Esophagus muscularis mucosa (tissue), 4 donors: ENCODE data around the gene ZBTB1. TPM values are rescaled to one million over a fixed set of nuclear protein-coding genes. Genes with fewer than 3 reads are reported as not detected.
"Not testable (repeated sequence)": the region's sequence is repeated elsewhere in the genome, so short reads cannot be mapped to it uniquely, and the experiment has no call there.

Source experiments
- DNase-seq: peaks from one replicate; pipeline ENCODE4 v3.0.0-alpha.2; 2017; ENCODE audit errors: extremely low spot score
- H3K27ac ChIP-seq, 4 donors: fragments of 200-600 bp; sonication (generic); replicated peaks in 1 of 4; 1 replicate in 3 of 4; 2 replicates in 1 of 4; pipeline ENCODE4 v1.5.1; 2016 to 2019; ENCODE audit warnings: mild to moderate bottlenecking in 1 of 4
- H3K27me3 ChIP-seq, 4 donors: fragments of 200-600 bp; sonication (generic); one replicate each; pipeline versions ENCODE4 v1.5.1 to v1.6.0; 2016 to 2019
- H3K36me3 ChIP-seq, 4 donors: fragments of 200-600 bp; sonication (generic); one replicate each; pipeline ENCODE4 v1.5.1; 2016 to 2019
- H3K4me1 ChIP-seq, 4 donors: fragments of 200-600 bp; sonication (generic); one replicate each; pipeline ENCODE4 v1.5.1; 2016 to 2019
- H3K4me3 ChIP-seq, 4 donors: fragments of 200-600 bp; sonication (generic); 1 replicate in 2 of 4; 2 replicates in 2 of 4; pipeline ENCODE4 v1.5.1; 2016 to 2019; ENCODE audit warnings: mild to moderate bottlenecking in 4 of 4, moderate library complexity in 1 of 4
- H3K9me3 ChIP-seq, 4 donors: fragments of 200-600 bp; sonication (generic); 1 replicate in 3 of 4; 2 replicates in 1 of 4; pipeline ENCODE4 v1.5.1; 2016 to 2019
- EP300 ChIP-seq: sonication (generic); formaldehyde crosslinking; IDR thresholded peaks from one replicate; pipeline ENCODE4 v1.6.1; 2017; ENCODE audit warnings: antibody characterized with exemption
- POLR2A ChIP-seq: fragments of 450-650 bp; IDR thresholded peaks from one replicate; pipeline ENCODE4 v1.6.1; 2017; ENCODE audit warnings: antibody characterized with exemption, moderate library complexity, mild to moderate bottlenecking, low read depth
- POLR2AphosphoS5 ChIP-seq, 2 donors: sonication (generic); formaldehyde crosslinking; IDR thresholded peaks; one replicate each; pipeline ENCODE4 v1.6.1; 2017; ENCODE audit warnings: antibody characterized with exemption in 2 of 2
- whole genome bisulfite sequencing: methylation state at CpG from one replicate; pipeline ENCODE4 v1.1.5; 2018; 5-methylcytosine and 5-hydroxymethylcytosine counted together
- intact Hi-C: fragments of 100-400 bp; cut with DNase I; formaldehyde crosslinking; loops from one replicate; pipeline ENCODE4 v1.15.1; 2023
- total RNA-seq, 4 donors: library from RNA; depleted of rRNA; stranded (reverse); fragments of >200 nt; gene quantifications; one replicate each; pipeline versions ENCODE4 v1.1.0 to v1.2.1, GENCODE V29; 2016
- TF ChIP-seq, protein P1 (sequence below), 3 experiments: fragments of 200-600 bp in 2 of 3; fragments of 450-650 bp in 1 of 3; sonication (generic) in 2 of 3; IDR thresholded peaks; one replicate each; pipeline ENCODE4 v1.5.1; 2017 to 2019; ENCODE audit warnings: antibody characterized with exemption in 3 of 3, mild to moderate bottlenecking in 2 of 3, moderate library complexity in 1 of 3

Gene ZBTB1
- total RNA-seq, 4 donors from 2014 or later = 31.4 to 41.9 (median 35.3) TPM

DNA sequence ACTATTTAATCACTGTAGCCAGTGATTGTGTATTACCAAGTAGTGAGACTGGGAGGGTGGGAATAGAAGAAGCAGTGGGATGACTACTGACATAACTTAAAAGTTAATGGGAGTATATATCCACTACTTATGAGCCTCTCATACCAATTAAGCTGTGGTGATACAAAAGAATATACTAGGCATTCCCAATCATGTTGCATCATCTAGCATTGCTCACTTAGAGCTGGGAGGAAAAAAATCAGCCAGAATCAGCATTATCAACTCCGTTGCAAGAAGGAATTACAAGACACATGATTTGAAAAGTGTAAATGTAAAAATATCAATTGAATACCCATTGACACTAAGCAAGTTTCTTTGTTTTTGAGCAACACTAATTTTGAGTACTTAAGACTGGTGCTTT, 44.4 kb downstream of the ZBTB1 start:
- intact Hi-C loops = no loop called here
- H3K27ac ChIP-seq = peak overlapping the region in 2 of 4 donors; percentile 60 to 63
- peaks cover 11 to 27% (median 23%) of the 10 kb centered on the region in 4 donors for H3K4me1 ChIP-seq
- no peak for DNase-seq
- no peak for TF ChIP-seq EP300
- no peak for TF ChIP-seq POLR2A
- TF ChIP-seq, protein P1, sequence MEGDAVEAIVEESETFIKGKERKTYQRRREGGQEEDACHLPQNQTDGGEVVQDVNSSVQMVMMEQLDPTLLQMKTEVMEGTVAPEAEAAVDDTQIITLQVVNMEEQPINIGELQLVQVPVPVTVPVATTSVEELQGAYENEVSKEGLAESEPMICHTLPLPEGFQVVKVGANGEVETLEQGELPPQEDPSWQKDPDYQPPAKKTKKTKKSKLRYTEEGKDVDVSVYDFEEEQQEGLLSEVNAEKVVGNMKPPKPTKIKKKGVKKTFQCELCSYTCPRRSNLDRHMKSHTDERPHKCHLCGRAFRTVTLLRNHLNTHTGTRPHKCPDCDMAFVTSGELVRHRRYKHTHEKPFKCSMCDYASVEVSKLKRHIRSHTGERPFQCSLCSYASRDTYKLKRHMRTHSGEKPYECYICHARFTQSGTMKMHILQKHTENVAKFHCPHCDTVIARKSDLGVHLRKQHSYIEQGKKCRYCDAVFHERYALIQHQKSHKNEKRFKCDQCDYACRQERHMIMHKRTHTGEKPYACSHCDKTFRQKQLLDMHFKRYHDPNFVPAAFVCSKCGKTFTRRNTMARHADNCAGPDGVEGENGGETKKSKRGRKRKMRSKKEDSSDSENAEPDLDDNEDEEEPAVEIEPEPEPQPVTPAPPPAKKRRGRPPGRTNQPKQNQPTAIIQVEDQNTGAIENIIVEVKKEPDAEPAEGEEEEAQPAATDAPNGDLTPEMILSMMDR (IDR thresholded peaks at IDR 0.05) = no peak
- no peak for TF ChIP-seq POLR2AphosphoS5 (IDR thresholded peaks at IDR 0.05)
- H3K4me3 ChIP-seq = no peak overlapping the region
- WGBS = 91% methylated on average over 1 of the region's 1 CpG
- peaks cover 0 to 7% (median 0%) of the 10 kb centered on the region in 4 donors for H3K36me3 ChIP-seq
- peaks cover 0 to 4% (median 0%) of the 10 kb centered on the region in 4 donors for H3K27me3 ChIP-seq
- H3K9me3 ChIP-seq = no peaks in the 10 kb centered on the region

DNA sequence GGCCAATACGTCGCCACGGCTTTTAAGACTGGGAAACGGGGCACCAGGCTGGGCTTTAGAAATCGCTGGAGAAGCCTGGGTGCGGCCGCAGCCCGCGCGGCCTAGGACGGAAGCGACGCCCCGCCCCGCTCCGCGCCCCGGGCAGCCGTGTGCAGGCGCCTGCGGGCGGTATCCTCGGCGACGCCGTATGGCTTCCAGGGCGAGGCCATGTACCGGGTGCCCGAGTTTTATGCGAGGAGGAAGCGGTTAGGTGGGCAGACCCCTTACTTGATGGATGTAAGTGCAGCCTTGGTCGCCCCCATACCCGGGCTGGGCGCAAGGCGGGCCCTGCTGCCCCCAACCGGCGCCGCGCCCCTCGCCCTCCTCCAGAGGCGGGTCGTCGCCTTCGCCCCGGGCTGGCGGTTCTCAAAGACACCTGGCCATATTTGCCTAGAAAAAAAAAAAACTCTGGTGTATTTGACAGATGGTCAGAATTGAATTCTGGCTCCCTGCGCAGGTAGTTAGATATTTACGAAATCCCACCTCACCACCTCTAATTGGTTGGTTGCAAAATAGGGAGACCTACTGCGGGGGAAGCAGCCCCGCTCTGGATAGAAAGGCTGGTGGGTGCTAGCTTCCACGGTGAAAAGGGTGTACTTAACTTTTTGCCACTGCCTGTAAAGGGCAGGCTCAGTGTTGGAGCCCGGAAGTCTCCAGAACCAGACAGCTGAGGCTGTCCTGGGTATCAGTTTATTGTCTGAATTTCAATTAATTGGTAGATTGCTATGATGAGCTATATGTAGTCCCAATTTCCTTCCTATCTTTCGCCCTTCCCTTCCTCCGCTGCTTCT, 45.4 kb downstream of the ZBTB1 start, which contains the start of gene PPP1R36:
TSS of gene PPP1R36 (plus strand) at position 171 of the 830 bp plus-strand sequence. CDS start at position 208, 37 bp downstream.
- DNase-seq = no peak
- TF ChIP-seq POLR2A (no peak), POLR2AphosphoS5 (IDR thresholded peaks at IDR 0.05) (peak in 1 of 2 donors; percentile 10)
- 25% methylated on average over 47 of the region's 54 CpGs for WGBS
- Histone ChIP-seq H3K4me1 (peaks cover 11 to 24% (median 21%) of the 10 kb centered on the region in 4 donors), H3K27ac (peak within 1 kb of the TSS; percentile 51 to 63 (median 59)), H3K27me3 (peaks cover 0 to 4% (median 0%) of the 10 kb centered on the region in 4 donors), H3K36me3 (peaks cover 0 to 7% (median 0%) of the 10 kb centered on the region in 4 donors), H3K9me3 (no peaks in the 10 kb centered on the region), H3K4me3 (peak within 1 kb of the TSS; percentile 39 to 54 (median 50))
- intact Hi-C loops = no loop called here

DNA sequence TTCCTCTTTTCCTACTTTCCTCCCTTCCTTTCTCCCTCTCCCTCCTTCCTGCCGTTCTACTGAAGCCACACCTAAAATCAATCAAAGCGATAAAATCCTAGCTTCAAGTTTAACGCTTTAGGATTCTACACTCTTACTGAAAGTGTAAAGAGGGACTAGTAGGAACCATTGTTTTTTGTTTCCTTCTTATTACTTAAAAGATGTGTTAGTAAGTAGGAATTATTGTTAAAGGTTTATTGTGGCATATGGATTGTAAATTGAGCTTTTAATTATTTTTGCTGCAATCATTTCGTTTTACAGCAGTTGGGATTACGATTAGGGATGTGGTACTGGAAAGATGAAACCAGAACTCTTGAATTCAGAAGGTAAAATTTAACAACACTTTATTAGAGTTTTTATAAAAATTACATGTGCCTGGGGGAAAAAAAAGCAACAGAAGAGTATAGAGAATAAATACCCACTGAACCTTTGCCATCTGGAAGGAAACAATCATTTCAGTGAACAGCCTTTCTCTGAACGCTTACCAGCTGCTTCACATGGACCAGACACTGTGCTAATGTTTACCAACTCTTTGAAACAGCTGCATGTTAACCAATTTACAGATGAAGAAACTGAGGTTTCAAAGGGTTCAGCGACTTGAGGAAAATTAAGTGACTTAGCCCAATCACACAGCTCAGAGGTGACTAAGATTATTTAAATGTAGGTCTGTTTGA, 46.2 kb downstream of the ZBTB1 start:
- H3K9me3 ChIP-seq = no peaks in the 10 kb centered on the region
- peaks cover 0 to 7% (median 0%) of the 10 kb centered on the region in 4 donors for H3K36me3 ChIP-seq
- TF ChIP-seq, protein P1 (IDR thresholded peaks at IDR 0.05) = no peak
- no peak for TF ChIP-seq POLR2AphosphoS5 (IDR thresholded peaks at IDR 0.05)
- no peak for TF ChIP-seq EP300
- TF ChIP-seq POLR2A = no peak
- peaks cover 0 to 4% (median 0%) of the 10 kb centered on the region in 4 donors for H3K27me3 ChIP-seq
- peak overlapping the region in 2 of 4 donors; percentile 51 to 54 for H3K4me3 ChIP-seq
- H3K4me1 ChIP-seq = peaks cover 11 to 19% (median 17%) of the 10 kb centered on the region in 4 donors
- peak overlapping the region in 2 of 4 donors; percentile 58 to 63 for H3K27ac ChIP-seq
- intact Hi-C loops = no loop called here
- 73% methylated on average over 7 of the region's 7 CpGs for WGBS
- DNase-seq = no peak

DNA sequence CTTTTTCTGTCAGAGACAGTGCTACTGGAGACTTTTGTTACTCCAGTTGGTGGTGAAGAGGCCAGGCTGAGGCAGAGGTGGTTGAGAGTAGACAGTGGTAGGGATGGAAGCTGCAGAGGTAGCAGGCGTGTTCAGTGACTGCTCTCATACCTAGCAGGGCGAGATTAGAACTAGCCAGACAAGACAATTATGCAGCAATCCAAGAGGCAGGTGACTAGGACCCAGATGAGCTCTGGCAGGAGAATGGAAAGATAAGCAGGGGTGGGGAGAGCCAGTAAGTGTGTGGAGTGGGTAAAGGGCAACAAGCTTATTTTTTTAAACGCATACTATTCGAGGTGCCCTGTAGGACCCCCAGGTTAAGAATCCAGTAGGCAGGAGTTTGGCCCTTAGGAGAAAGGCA, 50.0 kb downstream of the ZBTB1 start:
- 72% methylated on average over 4 of the region's 4 CpGs for WGBS
- no peak for TF ChIP-seq POLR2AphosphoS5 (IDR thresholded peaks at IDR 0.05)
- TF ChIP-seq POLR2A = no peak
- H3K4me1 ChIP-seq = peaks cover 8 to 9% (median 8%) of the 10 kb centered on the region in 4 donors
- H3K36me3 ChIP-seq = no peaks in the 10 kb centered on the region
- peaks cover 0 to 4% (median 0%) of the 10 kb centered on the region in 4 donors for H3K27me3 ChIP-seq
- H3K9me3 ChIP-seq = no peaks in the 10 kb centered on the region
- intact Hi-C loops = no loop called here
- no peak overlapping the region for H3K4me3 ChIP-seq
- DNase-seq = no peak
- H3K27ac ChIP-seq = no peak overlapping the region

DNA sequence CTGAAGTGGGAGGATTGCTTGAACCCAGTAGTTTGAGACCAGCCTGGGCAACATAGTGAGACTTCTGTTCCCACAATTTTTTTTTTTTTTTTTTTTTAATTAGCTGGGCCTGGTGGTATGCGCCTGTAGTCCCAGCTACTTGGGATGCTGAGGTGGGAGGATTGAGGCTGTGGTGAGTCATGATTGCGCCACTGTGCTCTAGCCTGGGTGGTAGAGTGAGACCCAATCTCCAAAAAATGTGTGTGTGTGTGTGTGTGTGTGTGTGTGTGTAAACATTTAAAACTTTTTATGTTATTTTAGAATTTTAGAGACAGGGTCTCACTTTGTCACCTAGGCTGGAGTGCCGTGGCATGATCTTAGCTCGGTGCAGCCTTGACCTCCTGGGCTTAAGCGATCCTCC, 52.0 kb downstream of the ZBTB1 start:
- H3K36me3 ChIP-seq = no peaks in the 10 kb centered on the region
- no peaks in the 10 kb centered on the region for H3K27me3 ChIP-seq
- H3K4me3 ChIP-seq = no peak overlapping the region
- H3K9me3 ChIP-seq = no peaks in the 10 kb centered on the region
- TF ChIP-seq EP300 = no peak
- no peak for TF ChIP-seq POLR2AphosphoS5 (IDR thresholded peaks at IDR 0.05)
- no peak for TF ChIP-seq POLR2A
- TF ChIP-seq, protein P1 (IDR thresholded peaks at IDR 0.05) = no peak
- 100% methylated on average over 5 of the region's 5 CpGs for WGBS
- intact Hi-C loops = no loop called here
- no peaks in the 10 kb centered on the region for H3K4me1 ChIP-seq
- no peak for DNase-seq
- H3K27ac ChIP-seq = no peak overlapping the region

DNA sequence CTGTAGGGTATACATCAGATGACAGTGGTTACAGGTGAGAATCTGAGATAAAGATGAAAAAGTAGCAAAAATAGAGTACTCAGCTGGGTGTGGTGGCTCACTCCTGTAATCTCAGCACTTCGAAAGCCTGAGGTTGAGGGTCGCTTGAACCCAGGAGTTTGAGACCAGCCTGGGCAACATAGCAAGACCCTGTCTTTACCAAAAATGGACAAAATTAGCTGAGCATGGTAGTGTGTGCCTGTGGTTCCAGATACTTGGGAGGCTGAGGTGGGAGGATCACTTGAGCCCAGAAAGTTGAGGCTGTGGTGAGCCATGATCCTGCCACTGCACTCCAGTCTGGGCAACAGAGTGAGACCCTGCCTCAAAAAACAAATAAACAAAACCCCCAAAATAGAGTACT, 53.6 kb downstream of the ZBTB1 start:
- H3K36me3 ChIP-seq, H3K27me3 ChIP-seq, H3K4me1 ChIP-seq, H3K9me3 ChIP-seq, H3K4me3 ChIP-seq, intact Hi-C loops, H3K27ac ChIP-seq, DNase-seq: not testable (repeated sequence)
- 86% methylated on average over 2 of the region's 2 CpGs for WGBS
